B cell (primary cell): ENCODE data around the gene EPB41L1.

ENCODE experiments used
- EZH2 ChIP-seq: IDR thresholded peaks from 2 replicates; pipeline ENCODE4 v1.6.1; 2012; ENCODE audit warnings: borderline replicate concordance, low read depth, mild to moderate bottlenecking, moderate library complexity, low read length; ENCODE audit not compliant: insufficient read depth, poor library complexity, severe bottlenecking
- TF ChIP-seq, protein P1 (sequence below): fragments of 200-600 bp; IDR thresholded peaks from one replicate; pipeline ENCODE4 v1.8.0; 2022; ENCODE audit warnings: antibody characterized with exemption, mild to moderate bottlenecking

DNA sequence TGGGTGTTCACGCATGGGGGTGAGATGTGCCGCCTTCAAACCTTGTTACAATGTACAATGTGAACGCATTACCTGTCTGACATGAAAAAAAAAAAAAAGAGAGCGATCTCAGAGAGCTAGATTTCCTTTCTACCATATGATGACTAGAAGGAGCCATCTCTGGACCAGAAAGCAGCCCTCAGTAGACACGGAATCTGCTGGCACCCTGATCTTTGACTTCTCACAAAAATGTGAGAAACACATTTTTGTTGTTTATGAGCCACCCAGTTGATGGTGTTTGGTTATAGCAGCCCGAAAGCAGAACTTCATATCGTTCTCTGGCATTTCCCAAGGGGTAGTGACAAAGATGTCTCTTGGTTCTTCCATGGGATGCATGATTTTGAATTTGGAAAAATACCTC is 33.5 kb upstream of the EPB41L1 start:
- TF ChIP-seq, protein P1, sequence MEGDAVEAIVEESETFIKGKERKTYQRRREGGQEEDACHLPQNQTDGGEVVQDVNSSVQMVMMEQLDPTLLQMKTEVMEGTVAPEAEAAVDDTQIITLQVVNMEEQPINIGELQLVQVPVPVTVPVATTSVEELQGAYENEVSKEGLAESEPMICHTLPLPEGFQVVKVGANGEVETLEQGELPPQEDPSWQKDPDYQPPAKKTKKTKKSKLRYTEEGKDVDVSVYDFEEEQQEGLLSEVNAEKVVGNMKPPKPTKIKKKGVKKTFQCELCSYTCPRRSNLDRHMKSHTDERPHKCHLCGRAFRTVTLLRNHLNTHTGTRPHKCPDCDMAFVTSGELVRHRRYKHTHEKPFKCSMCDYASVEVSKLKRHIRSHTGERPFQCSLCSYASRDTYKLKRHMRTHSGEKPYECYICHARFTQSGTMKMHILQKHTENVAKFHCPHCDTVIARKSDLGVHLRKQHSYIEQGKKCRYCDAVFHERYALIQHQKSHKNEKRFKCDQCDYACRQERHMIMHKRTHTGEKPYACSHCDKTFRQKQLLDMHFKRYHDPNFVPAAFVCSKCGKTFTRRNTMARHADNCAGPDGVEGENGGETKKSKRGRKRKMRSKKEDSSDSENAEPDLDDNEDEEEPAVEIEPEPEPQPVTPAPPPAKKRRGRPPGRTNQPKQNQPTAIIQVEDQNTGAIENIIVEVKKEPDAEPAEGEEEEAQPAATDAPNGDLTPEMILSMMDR: no peak
- TF ChIP-seq EZH2: no peak
